ENCODE results near the gene TAGLN3.

Gene TAGLN3

GRCh38 chr3:111978583-111979433, 19.9 kb upstream of the TAGLN3 start, which contains the start of gene ABHD10:
ABHD10 (plus strand) TSS chr3:111979026; CDS start chr3:111979062, 36 bp downstream.
- peak; percentile 95 for DNase-seq (ENCODE audit: low spot score)

- peak; percentile 44 for DNase-seq (ENCODE audit: low spot score)
Measured at GRCh38 chr3:111979434-111980038, 19.2 kb upstream of the TAGLN3 start.

GRCh38 chr3:111980716-111981456, 17.8 kb upstream of the TAGLN3 start:
- no peak for DNase-seq (ENCODE audit: low spot score)

GRCh38 chr3:111981457-111981763, 17.3 kb upstream of the TAGLN3 start:
- no peak for DNase-seq (ENCODE audit: low spot score)

GRCh38 chr3:111984636-111985298, 14.0 kb upstream of the TAGLN3 start:
- no peak for DNase-seq (ENCODE audit: low spot score)

GRCh38 chr3:111986800-111987199, 11.9 kb upstream of the TAGLN3 start:
- DNase-seq (ENCODE audit: low spot score), result no peak

- peak; percentile 82 for DNase-seq (ENCODE audit: low spot score)
Measured at GRCh38 chr3:111989061-111989678, 9.6 kb upstream of the TAGLN3 start.

- no peak for DNase-seq (ENCODE audit: low spot score)
Measured at GRCh38 chr3:111993038-111993437, 5.7 kb upstream of the TAGLN3 start.

GRCh38 chr3:111999484-112000324, 982 bp downstream of the TAGLN3 start:
- no peak for DNase-seq (ENCODE audit: low spot score)

- DNase-seq (ENCODE audit: low spot score), result no peak
Measured at GRCh38 chr3:112000367-112000771, 1.6 kb downstream of the TAGLN3 start.

GRCh38 chr3:112000966-112001365, 2.2 kb downstream of the TAGLN3 start:
- DNase-seq (ENCODE audit: low spot score), result no peak

GRCh38 chr3:112001526-112001925, 2.8 kb downstream of the TAGLN3 start:
- DNase-seq (ENCODE audit: low spot score), result no peak

- DNase-seq (ENCODE audit: low spot score), result peak; percentile 80
Measured at GRCh38 chr3:112002096-112002971, 3.6 kb downstream of the TAGLN3 start.

- DNase-seq (ENCODE audit: low spot score), result no peak
Measured at GRCh38 chr3:112003321-112004080, 4.8 kb downstream of the TAGLN3 start.

GRCh38 chr3:112004187-112004586, 5.5 kb downstream of the TAGLN3 start:
- no peak for DNase-seq (ENCODE audit: low spot score)

- DNase-seq (ENCODE audit: low spot score), result no peak
Measured at GRCh38 chr3:112004669-112005068, 5.9 kb downstream of the TAGLN3 start.

- DNase-seq (ENCODE audit: low spot score), result no peak
Measured at GRCh38 chr3:112005091-112005672, 6.5 kb downstream of the TAGLN3 start.

GRCh38 chr3:112007633-112008032, 8.9 kb downstream of the TAGLN3 start:
- DNase-seq (ENCODE audit: low spot score), result no peak

- no peak for DNase-seq (ENCODE audit: low spot score)
Measured at GRCh38 chr3:112009670-112010069, 10.9 kb downstream of the TAGLN3 start.
